NOMO-1 treated with dmso at 0.1 percent for 144 hours (cell line): ENCODE results near the gene LRR1.
"Not testable (repeated sequence)": the region's sequence is repeated elsewhere in the genome, so short reads cannot be mapped to it uniquely, and the experiment has no call there.

Experiments
- DNase-seq: peaks from one replicate; lab custom pipeline; 2025; ENCODE audit not compliant: unreplicated experiment; lab: John Stamatoyannopoulos, UW

The LRR1 gene

GRCh38 chr14:49623941-49624839, 25.4 kb downstream of the LRR1 start:
- no peak for DNase-seq

GRCh38 chr14:49633640-49634546, 35.2 kb downstream of the LRR1 start:
- DNase-seq, result peak; percentile 89

GRCh38 chr14:49634547-49635334, 36.0 kb downstream of the LRR1 start, which contains the start of gene DNAAF2:
Gene DNAAF2, minus strand, starts transcription at chr14:49635244. Its CDS starts 95 bp downstream, at chr14:49635149.
- DNase-seq, result no peak

- DNase-seq, result no peak
These were observed 38.1 kb downstream of the LRR1 start for GRCh38 chr14:49636866-49637265.

- DNase-seq, result no peak
These were observed 38.9 kb downstream of the LRR1 start for GRCh38 chr14:49637534-49638078.

- no peak for DNase-seq
These were observed 42.0 kb downstream of the LRR1 start for GRCh38 chr14:49640540-49641417.

GRCh38 chr14:49641697-49642129, 43.0 kb downstream of the LRR1 start:
- no peak for DNase-seq

- DNase-seq, result no peak
These were observed 43.4 kb downstream of the LRR1 start for GRCh38 chr14:49642163-49642562.

GRCh38 chr14:49653508-49653907, 54.8 kb downstream of the LRR1 start:
- no peak for DNase-seq

- DNase-seq, result no peak
These were observed 55.8 kb downstream of the LRR1 start for GRCh38 chr14:49654511-49654910.

GRCh38 chr14:49657500-49657899, 58.8 kb downstream of the LRR1 start:
- not testable (repeated sequence) for DNase-seq

GRCh38 chr14:49659526-49660455, 61.1 kb downstream of the LRR1 start:
- DNase-seq, result no peak
